GM19468 (cell line): ENCODE data around the gene POP4.

Experiments used
- ATAC-seq: cut with Tn5 transposase; IDR thresholded peaks from one replicate; pipeline ENCODE4 v1.9.1; 2021; ENCODE audit warnings: mild to moderate bottlenecking, moderate library complexity, moderate number of reproducible peaks; ENCODE audit not compliant: unreplicated experiment; ENCODE audit errors: extremely low read depth

Gene POP4

GRCh38 chr19:29658221-29658991 is 52.3 kb downstream of the POP4 start:
- ATAC-seq: no peak

- no peak for ATAC-seq
Observed at GRCh38 chr19:29660835-29661234, 54.8 kb downstream of the POP4 start.

- no peak for ATAC-seq
Observed at GRCh38 chr19:29662278-29662603, 56.2 kb downstream of the POP4 start.

- ATAC-seq: no peak
Observed at GRCh38 chr19:29662604-29663404, 56.7 kb downstream of the POP4 start.

GRCh38 chr19:29663861-29664752 is 58.0 kb downstream of the POP4 start:
- no peak for ATAC-seq

GRCh38 chr19:29664753-29665214 is 58.7 kb downstream of the POP4 start:
- no peak for ATAC-seq

- ATAC-seq: peak; percentile 83
Observed at GRCh38 chr19:29665215-29665825, 59.2 kb downstream of the POP4 start, which contains the start of gene PLEKHF1. Gene PLEKHF1, plus strand, starts transcription at chr19:29665461. Its CDS starts 8,379 bp downstream, at chr19:29673840.

GRCh38 chr19:29665826-29666577 is 59.9 kb downstream of the POP4 start:
- ATAC-seq: no peak
